NCI-H2227 (cell line): Measurements from ENCODE around the gene MMP11.

ENCODE experiments used
- DNase-seq: peaks from one replicate; lab custom pipeline; 2025; ENCODE audit not compliant: unreplicated experiment; lab: John Stamatoyannopoulos, UW

Gene MMP11

DNA sequence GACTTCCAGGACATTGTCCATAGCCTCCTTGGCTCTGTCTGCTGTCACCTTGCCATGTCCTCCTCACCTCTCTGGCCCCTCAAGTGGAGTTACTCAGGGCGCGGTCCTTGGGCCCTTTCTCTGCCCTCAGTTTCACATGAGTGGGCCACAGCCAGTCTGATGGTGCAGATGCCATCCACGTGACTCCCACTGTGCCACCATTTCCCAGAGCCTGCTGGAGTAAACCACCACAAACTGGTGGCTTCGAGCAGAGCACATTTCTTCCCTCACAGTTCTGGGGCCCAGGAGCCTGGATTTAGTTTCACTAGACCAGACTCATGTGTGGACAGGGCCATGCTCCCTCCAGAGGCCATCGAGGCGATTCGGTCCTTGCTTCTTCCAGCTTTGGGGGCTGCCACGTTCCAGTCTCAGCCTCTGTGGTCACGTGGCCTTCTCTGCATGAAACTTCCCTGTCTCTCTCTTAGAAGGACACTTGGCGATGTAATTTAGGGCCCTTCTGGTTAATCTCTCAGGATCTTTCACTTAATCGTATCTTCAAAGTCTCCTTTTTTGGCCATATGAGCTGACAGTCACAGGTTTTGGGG is 28.7 kb downstream of the MMP11 start:
- no peak for DNase-seq

DNA sequence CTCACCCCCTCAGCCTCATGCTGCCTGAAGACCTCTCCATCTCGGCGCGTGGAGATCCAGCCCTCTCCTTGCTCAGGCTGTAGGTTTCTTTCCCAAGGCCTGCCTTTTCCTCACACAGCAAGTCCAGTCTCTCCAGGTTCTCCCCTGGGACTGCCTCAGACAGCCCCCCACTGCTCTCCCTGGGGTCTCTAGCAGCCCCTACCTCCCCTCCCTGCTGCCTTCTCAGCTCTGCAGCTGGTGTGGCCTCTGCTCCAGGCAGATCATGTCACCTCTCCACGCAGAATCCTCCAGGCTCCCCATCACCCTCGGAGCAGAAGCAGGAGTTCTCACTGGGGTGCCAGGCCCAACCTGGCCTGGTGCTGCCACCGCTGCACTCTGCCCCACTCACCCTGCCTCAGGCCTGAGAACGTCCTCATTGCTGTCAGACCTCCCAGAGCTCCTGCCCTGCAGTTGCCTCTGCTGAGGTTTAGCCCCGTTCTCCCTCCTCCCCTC is 29.3 kb downstream of the MMP11 start:
- DNase-seq: no peak

DNA sequence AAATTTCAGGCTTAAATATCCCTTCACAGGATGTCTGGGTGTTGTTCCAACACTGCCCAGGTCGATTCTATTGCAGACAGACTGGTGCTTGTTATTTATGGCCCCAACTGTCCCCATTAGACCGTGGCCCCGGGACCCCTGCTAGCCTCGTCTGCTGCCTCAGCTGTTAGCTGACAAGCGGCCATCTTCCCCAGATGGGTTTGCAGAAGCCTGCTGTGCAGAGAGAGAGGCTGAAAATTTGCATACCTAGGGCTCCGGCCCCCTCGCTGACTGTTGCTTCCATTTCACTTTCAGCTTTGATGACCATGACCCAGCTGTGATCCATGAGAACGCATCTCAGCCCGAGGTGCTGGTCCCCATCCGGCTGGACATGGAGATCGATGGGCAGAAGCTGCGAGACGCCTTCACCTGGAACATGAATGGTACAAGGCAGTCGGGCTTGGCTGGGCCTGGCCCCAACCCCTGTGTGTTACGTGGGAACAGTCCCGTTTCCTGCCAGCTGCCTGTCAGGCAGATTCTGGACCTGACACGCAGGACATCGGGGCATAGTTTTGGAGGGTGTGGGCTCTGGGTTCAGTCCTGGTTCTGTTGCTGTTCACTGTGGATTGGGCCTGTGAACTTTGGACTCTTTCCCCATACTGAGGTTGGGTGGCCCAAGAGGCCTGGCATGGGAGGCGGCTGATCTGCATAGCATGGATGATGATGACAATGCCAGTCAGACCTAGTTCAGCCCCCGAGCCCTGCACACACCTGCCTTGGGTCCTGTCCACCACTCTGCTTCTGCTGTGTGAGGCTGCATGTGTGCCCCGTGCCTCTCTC is 30.6 kb downstream of the MMP11 start:
- DNase-seq: no peak

DNA sequence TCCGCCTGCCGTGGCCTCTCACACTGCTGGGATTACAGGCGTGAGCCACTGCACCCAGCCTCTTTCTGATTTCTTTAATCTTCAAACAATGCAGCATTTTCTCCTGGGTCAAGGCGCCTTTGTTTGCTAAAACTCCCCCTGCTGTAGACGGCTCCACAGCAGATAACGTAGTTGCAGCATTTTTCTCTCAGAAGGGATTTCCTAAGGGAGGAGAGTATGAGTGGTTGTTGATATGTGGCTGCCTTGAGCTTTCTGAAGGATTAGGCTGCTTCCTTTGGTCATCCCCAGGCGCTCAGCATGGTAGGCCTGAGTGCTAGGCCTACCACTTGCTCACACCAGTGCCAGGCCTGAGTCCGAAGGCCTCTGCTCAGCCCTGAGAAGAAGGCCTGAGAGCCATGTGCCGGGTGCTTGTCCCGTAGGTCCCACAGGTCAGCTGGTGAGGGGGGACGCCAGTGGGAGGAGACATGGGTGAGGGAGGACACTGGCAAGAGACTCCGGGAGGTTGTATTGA is 32.2 kb downstream of the MMP11 start:
- no peak for DNase-seq

DNA sequence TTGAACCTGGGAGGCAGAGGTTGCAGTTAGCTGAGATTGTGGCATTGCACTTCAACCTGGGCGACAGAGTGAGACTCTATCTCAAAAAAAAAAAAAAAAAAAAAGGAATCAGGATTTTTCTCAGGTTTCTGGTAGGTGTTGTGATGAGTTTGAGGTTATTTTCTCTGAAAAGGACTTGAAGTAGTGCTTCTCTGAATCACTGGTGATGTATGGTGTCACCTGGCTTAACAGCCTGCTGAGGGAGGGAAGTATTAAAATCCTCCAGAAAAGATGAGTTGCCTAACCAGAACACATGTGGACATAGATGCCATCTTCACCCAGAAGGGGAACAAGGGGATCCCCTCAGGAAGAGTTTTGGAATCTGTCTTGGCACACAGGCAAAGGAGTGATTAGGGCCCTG is 34.2 kb downstream of the MMP11 start:
- no peak for DNase-seq

DNA sequence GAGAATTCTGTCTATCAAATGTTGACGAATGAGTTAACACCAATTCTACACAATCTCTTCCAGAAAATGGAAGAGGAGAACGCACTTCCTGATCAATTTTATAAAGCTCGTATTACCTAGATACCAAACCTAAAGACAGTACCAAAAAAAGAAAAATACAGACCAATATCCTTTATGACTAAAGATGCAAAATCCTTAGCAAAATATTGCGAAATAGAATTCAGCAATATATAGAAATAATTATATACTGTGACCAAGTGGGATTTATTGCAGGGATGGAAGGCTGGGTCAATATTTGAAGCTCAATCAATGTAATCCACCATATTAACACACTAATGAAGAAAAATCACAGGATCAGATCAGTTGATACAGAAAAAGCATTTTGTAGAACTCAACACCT is 39.7 kb downstream of the MMP11 start:
- DNase-seq: no peak

DNA sequence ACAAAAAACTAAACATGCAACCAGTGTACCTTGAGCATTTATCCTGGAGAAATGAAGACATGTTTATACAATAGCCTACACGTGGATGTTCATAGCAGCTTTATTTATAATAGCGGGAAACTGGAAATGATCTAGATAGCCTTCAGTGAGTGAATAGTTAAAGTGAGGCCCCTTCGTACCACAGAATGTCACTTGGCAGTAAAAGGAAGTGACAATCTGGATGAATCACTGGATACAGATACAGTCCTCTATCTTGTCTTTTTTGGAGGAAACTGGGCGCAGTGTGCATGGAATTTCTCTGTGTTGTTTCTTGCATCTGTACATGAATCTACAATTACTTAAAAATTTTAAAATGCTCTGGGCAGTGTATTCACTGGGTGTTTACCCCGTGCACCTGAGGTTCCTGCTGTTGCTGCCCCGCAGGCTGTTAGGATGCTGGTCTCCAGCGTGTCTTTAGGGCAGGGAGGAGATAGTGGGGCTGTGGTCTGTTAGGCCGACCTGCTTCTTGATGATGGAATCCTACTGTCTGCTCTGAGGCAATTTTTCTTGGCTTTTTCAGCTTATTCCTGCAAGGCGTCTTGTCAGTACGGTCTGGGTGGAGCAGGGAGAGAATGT is 43.0 kb downstream of the MMP11 start:
- no peak for DNase-seq

DNA sequence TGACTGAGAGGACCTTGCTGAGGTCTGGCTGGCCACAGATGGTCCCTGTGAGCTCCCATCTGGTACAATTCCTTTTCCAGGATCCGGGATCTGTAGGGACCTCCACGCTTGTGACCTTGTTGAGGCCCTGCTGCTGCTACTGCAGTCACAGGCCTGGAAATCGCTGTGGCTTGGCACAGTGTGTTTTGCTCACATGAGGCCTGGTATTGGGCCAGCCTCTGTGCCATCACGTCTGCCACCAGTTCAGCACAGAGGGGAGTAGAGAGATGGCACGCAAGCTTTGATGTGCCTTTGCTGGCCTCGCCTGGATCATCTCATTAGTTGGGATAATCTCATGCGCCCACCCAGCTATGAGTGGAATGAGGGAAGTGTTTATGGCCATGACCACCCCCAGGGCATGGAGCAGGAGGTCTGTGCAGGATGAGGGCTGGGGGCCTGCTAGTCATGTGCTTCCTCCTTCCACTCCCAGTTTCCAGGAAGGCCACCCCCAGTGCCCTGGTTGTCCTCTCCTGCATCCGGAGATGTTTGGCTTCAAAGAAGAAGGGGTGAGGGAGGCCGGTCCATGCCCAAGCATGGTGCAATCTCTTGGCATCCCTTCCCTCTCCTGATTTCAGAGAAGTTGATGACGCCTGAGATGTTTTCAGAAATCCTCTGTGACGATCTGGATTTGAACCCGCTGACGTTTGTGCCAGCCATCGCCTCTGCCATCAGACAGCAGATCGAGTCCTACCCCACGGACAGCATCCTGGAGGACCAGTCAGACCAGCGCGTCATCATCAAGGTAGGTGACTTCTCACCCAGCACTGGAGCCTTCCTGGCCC is 43.7 kb downstream of the MMP11 start:
- DNase-seq: no peak

DNA sequence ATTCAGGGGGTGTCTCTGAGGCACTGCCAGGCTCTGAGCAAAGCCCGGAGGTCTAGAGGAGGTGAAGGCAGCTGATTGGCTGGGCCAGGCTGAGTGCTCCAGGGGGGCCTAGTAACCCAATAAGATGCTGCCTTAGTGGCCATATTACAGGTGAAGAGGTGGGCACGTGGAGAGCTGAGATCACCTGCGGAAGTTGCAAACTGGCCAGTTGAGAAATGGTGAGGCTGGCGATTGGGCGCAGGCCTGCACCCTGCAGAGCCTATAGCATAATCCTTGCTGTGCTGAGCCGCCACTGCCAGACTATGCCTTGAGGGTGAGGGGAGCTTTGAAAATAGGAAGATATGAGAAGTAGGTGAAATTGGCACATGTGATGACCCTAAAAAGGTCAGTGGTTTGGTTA is 44.5 kb downstream of the MMP11 start:
- no peak for DNase-seq

DNA sequence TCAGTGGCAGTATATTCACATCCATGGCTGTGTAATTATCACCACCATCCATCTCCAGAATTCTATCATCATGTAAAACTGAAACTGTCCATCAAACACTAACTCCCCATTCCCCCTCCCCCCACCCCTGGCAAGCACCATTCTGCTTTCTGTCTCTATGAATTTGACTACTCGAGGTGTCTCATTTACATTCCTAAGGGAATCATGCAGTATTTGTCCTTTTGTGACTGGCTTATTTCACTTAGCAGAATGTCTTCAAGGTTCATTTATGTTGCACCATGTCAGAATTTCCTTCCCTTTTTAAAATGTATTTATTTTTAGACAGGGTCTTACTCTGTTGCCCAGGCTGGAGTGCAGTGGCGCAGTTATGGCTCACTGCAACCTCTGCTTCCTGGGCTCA is 45.9 kb downstream of the MMP11 start:
- no peak for DNase-seq

DNA sequence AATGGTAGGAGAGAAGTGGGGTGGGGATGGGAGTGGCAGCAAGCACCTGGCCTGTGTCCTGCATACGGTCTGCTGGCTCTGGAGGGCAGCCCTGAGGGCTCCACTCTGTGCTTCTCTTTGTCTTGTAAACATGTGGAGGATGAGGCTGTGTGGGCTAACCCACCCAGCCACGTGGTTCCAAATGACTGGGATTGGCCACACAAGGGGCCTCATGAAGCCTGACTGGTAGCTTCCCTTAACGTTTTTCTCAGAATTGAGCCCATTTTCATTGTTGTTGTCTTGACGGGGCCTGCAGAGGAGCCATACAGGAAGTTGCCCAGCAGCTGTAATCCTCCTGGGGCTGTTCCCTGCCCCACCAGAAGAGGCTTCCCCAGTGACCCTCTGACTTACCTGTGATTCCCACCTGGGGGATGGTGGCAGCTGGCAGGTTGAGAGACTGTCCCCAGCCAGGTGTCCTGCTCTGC is 48.1 kb downstream of the MMP11 start:
- no peak for DNase-seq

DNA sequence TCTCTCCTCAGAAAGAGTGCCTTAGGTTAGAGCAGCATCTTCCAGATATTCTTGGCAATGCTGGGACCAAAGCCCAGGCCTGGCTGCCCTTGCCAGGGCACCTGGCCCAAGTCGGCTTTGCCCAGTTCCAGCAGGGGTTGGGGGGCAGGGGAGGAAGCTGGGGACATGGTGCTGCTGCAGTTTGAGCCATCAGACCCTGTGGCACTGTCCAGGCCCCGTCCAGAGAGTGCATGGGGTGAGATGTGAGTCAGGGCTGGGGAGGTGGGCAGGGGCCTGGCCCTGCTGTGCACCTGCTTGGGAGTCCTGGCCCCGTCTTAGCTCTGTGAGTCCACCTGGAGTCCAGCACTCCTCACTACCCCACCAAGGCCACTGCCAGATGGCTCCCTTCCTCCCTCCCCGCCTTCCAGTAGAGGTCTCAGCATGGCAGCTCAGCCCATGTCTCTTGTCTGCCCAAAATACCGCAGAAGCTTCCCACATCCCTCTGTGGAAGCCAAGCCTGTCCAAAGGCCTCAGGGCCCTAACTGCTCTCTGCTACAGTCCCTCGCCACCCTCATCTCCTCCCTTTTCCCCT is 49.5 kb downstream of the MMP11 start:
- no peak for DNase-seq

DNA sequence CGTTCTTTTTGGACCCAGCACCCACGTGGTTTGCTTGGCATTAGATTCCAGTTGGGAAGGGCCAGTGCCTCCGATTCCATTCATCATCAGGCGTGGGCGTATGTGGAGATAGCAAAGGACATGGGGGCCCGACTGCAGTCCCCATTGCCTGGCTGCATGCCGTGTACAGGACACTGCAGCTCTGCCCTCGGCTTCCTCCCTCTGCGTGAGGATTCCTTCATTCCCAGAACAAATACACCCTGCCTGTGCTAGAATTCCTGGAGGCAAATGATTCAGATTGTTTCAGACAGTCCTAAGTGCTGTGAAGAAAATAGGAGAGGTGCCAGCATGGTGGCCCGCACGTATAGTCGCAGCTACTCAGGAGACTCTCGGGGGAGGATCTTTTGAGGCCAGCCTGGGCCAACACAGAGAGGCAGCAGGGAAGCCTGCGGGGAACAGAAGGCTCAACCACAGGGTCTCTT is 50.7 kb downstream of the MMP11 start:
- DNase-seq: no peak

DNA sequence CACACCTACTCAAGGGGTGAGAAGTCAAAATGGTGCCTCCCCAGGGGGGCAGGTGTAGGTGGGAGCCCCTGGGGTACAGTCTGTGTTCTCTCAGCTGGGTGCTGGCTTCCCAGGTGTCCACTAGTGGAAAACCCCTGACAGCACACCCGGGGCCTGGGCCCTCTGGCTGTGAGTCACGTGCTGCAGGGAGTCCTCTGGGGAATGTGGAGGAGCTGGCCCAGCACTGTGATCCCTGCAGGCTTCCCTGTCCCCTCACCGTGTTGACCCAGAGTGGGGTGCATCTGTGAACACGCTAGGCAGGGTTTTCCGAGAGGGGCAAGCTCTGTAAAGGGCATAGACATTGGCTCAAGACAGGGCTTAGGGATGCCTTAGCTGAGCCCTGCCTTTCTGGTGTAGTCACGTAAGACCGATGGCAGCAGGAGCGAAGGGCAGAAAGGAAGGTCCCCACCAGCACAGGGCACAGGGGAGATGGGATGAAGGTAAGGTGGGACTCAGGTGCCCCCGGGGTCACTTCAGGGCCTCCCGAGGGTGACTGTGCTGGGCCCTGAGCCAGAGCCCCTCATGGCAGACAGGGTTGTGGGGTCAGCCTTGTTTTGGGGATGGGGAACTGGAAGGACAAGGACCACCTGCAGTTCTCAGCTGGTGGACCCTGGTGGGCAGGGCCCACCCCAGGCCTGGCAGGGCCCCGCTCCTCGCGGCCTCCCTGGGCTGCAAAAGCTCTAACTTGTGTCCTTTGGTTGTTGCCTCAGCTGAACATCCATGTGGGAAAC is 52.0 kb downstream of the MMP11 start:
- DNase-seq: no peak

DNA sequence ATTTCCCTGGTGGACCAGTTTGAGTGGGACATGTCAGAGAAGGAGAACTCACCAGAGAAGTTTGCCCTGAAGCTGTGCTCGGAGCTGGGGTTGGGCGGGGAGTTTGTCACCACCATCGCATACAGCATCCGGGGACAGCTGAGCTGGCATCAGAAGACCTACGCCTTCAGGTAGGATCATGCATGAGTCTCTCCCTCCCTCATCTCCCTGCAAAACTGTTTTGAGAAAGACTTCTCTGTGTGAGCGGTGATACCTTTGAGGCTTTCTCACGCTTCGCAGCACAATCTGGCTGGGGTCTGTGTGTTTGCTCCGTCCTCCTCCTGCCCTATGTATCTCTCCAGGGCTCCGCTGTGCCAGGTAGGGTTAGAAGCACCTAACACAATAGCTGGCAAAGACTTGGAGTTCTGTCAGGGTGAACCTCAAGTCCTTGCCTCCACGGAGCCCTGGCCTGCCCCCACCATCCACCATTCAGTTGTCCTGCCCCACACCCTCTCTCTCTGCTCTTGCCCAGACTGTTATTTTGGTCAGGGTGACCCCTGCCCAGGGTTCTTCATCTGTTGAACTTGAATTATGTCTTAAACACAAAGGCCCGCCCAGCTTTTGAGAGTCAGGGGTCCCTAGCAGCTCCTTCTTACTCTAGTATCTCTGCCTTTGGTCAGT is 52.7 kb downstream of the MMP11 start:
- no peak for DNase-seq

DNA sequence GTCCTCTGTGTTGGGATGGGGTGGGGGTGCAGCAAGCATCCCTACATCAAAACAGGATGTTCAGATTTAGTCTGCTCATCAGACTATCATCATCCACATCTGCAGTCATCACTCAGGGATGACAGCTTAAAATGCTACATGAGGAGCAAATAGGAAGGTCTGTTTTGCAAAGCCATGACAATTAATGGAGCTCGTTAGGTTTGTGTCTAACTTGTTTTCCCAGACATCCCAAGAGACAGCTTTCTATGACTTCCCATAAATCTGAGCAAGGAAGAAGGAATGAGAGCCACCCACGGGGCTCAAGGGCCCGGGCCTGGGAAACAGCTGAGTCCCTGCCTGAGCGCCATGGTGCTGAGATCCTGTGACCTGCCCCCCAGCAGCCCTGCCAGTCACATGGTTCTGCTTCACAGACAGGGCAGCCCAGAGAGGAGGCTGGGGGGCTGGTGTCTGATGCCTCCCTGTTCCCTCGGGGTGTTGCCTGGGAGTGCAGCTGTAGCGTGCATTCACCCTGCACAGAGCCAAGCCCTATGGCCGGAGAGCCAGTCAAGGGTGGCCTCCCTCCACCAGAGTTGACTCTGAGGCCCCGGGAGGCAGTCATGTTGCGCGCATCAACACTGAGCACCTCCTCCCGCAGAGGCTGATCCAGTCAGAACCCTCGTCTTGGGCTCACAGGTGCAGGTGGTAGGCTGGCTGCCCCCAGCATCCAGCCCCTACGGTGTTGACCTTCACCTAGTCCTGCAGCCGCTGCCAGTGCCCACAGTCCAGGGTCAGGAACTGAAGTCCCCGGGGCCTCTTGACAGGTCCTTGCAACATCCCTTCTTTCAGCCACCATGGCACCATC is 54.1 kb downstream of the MMP11 start:
- no peak for DNase-seq

DNA sequence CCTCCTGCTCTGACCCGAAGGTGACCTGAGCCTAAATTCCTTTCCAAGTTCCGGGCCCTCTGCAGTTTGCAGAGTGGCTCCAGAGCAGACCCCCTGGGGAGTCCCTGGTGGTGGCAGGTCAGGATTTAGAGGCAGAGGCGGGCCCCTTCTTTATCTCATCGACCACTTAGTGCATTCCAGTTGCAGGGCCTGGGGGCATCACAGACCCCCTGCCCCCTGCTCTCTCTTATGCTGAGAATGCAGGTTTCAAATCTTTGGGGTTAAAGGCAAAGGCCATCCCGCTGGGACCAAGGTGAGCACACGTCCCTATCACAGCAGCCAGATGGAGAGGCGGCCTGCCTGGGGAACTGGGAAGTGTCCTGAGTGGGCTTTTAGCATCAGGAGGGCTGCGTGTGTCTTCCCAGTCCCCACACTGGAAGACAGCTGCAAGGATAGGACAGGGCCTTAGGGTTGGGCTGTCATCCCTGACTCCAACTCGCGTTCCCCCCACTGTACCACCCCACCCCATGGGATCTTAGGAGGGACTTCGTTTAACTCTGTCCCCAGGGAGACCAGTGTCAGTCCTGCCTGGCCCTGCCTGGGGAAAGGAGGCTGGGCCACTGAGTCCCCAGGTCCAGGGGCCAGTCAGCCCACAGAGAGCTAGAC is 54.8 kb downstream of the MMP11 start:
- DNase-seq: no peak
